ENCODE measurements around the gene TMED5.

- TF ChIP-seq, protein P1, sequence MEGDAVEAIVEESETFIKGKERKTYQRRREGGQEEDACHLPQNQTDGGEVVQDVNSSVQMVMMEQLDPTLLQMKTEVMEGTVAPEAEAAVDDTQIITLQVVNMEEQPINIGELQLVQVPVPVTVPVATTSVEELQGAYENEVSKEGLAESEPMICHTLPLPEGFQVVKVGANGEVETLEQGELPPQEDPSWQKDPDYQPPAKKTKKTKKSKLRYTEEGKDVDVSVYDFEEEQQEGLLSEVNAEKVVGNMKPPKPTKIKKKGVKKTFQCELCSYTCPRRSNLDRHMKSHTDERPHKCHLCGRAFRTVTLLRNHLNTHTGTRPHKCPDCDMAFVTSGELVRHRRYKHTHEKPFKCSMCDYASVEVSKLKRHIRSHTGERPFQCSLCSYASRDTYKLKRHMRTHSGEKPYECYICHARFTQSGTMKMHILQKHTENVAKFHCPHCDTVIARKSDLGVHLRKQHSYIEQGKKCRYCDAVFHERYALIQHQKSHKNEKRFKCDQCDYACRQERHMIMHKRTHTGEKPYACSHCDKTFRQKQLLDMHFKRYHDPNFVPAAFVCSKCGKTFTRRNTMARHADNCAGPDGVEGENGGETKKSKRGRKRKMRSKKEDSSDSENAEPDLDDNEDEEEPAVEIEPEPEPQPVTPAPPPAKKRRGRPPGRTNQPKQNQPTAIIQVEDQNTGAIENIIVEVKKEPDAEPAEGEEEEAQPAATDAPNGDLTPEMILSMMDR (IDR thresholded peaks at IDR 0.05) = no peak
- no peak for TF ChIP-seq POLR2A (IDR thresholded peaks at IDR 0.05)
Observed at GRCh38 chr1:93129507-93130099, 50.6 kb downstream of the TMED5 start.
